Posterior vena cava (tissue), 2 donors: ENCODE data around the gene GIN1. TPM values are rescaled to one million over a fixed set of nuclear protein-coding genes. Genes with fewer than 3 reads are reported as not detected.
"Not testable (repeated sequence)": the region's sequence is repeated elsewhere in the genome, so short reads cannot be mapped to it uniquely, and the experiment has no call there.

Source experiments
- DNase-seq: peaks from one replicate; pipeline ENCODE4 v3.0.0-alpha.2; 2020; ENCODE audit warnings: low spot score
- intact Hi-C, 2 donors: fragments of 100-400 bp; cut with DNase I; formaldehyde crosslinking; loops; one replicate each; pipeline versions ENCODE4 v1.14.1 to v1.14.2; 2022 to 2023
- total RNA-seq, 2 donors: library from RNA; stranded (reverse); fragmentation: NEBNext Ultra II Directional; extraction: Animal tissue kit (Norgen Biotek cat#: 25700); gene quantifications; one replicate each; pipeline ENCODE4 v1.2.1, GENCODE V29; 2021
- donor health status: DM: yes; HTN: yes; CAD: no.
- donor health status: DM: yes; HTN: yes; CAD: no.

Gene GIN1
- total RNA-seq, 2 donors from 2014 or later, result 8.6 to 9.0 TPM

- intact Hi-C loops, result no loop called here
- no peak for DNase-seq
Measured at GRCh38 chr5:103057208-103058130, 62.5 kb downstream of the GIN1 start.

GRCh38 chr5:103046706-103047105 lies 73.2 kb downstream of the GIN1 start:
- intact Hi-C loops, result loop anchor here in 1 of 2 donors (10.0 kb wide), 1 partner anchor 462 kb away; no protein-coding TSS in a partner anchor
- DNase-seq, result not testable (repeated sequence)

DNA sequence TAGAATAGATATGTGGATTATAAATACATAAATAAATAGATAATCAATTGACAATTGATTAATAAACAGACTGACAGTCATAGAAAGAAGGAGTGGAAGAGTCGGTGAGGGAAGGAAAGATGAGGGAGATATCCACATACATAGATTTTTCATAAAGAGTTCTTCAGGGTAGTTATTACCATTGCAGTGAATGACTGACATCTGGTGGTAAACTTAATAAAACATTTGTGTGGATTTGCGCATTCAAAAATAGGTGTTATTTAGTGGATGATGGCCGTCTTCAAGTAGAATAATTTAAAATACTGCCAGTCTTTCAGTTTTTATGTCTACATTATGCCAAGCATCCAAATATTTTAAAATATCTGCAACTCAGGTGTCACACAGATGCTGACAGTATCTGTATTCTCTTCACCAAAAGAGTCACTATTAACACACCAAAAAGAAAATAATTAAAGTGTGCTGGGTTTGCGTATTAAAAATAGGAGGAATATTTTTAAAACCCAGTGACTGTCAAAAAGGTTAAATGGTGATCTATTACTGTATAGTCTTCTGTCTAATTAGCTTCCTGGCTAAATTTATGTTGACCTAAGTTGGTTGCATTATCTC lies 78.8 kb downstream of the GIN1 start:
- no peak for DNase-seq
- intact Hi-C loops, result loop anchor here in 1 of 2 donors (10.0 kb wide), 1 partner anchor 456 kb away; no protein-coding TSS in a partner anchor

DNA sequence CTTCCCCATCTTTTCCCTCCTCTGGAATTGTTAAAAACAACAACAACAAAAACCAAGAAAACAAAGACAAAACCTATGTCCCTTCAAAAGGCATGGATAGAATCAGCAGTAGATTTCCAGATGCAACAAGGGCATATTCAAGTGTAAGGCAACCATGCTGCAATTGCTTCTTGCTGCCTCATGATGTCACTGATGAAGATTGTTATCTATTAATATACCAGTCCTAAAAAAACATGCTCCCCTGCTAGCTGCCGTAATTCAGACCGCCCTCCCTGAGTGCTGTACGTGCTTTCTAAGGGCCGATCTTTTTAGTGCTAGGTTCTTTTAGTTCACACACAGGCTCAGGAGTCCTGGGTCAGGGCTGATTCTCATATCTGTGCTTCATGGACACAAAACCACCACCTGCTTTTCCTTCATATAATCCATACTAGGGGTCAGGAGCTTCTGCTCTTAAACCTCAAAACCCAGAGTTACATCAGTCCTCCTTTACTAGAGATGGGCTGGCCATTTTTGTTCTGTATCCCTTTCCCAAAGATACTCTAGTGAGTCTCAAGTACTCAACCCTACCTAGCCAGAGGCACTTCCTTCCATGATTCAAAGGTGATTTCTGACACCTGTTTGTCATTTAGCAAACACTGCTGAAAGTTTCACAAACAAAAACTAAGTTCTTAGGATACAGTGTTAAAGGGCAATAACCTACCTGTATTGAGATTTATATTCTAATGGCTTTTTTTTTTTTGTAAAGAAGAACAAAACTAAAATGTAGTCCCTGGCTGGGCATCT lies 82.1 kb downstream of the GIN1 start:
- intact Hi-C loops, result no loop called here
- DNase-seq, result no peak

GRCh38 chr5:103036601-103037000 lies 83.3 kb downstream of the GIN1 start:
- DNase-seq, result no peak
- intact Hi-C loops, result no loop called here

Other genes with a start within 250 kb of the GIN1 start
- 10 to 100 TPM; 57.9 to 63.9 TPM for gene PPIP5K2, start 163 bp upstream of the GIN1 start, total RNA-seq
- 1 to 10 TPM; 3.6 to 4.8 TPM for gene MACIR, start 138.6 kb upstream of the GIN1 start, total RNA-seq